Aorta (tissue), 5 donors: Measurements from ENCODE around the gene PDE1C. TPM values are rescaled to one million over a fixed set of nuclear protein-coding genes. Genes with fewer than 3 reads are reported as not detected.

ENCODE experiments used
- ATAC-seq: fragments of 200-7000 bp; cut with Tn5 transposase; one replicate; pipeline ENCODE4 v1.9.1; 2022; ENCODE audit warnings: moderate library complexity; ENCODE audit not compliant: low FRiP score
- DNase-seq, 2 donors: peaks; one replicate each; pipeline ENCODE4 v3.0.0-alpha.2; 2020
- H3K27ac ChIP-seq, 2 donors: one replicate each; pipeline ENCODE4 v1.5.1; 2013; ENCODE audit warnings: low read length in 2 of 2, mild to moderate bottlenecking in 2 of 2, moderate library complexity in 2 of 2, control low read depth in 1 of 2, inconsistent platforms in 1 of 2, low read depth in 1 of 2
- H3K27me3 ChIP-seq, 2 donors: one replicate each; pipeline ENCODE4 v1.6.1; 2013; ENCODE audit warnings: control low read depth in 1 of 2, low read length in 1 of 2, mild to moderate bottlenecking in 1 of 2, moderate library complexity in 1 of 2; ENCODE audit not compliant: insufficient read depth in 2 of 2, control insufficient read depth in 1 of 2
- H3K36me3 ChIP-seq, 2 donors: one replicate each; pipeline ENCODE4 v1.6.1; 2013; ENCODE audit warnings: control low read depth in 1 of 2, low read length in 1 of 2, mild to moderate bottlenecking in 1 of 2; ENCODE audit not compliant: insufficient read depth in 2 of 2, control insufficient read depth in 1 of 2
- H3K4me1 ChIP-seq, 2 donors: one replicate each; pipeline ENCODE4 v1.6.1; 2013; ENCODE audit warnings: low read length in 2 of 2, control low read depth in 1 of 2, mild to moderate bottlenecking in 1 of 2, moderate library complexity in 1 of 2; ENCODE audit not compliant: insufficient read depth in 2 of 2, control insufficient read depth in 1 of 2
- H3K4me3 ChIP-seq, 2 donors: one replicate each; pipeline ENCODE4 v1.5.1; 2013; ENCODE audit warnings: low read length in 2 of 2, control low read depth in 1 of 2, mild to moderate bottlenecking in 1 of 2
- H3K9me3 ChIP-seq: one replicate; pipeline ENCODE4 v1.6.1; 2013; ENCODE audit warnings: mild to moderate bottlenecking, low read length; ENCODE audit not compliant: control insufficient read depth
- WGBS, 2 donors: extraction: QIAGEN DNeasy Blood & Tissue Kit; methylation state at CpG; one replicate each; pipeline ENCODE4 v1.1.7; 2013; 5-methylcytosine and 5-hydroxymethylcytosine counted together
- intact Hi-C, 2 donors: fragments of 100-400 bp; cut with DNase I; formaldehyde crosslinking; loops; one replicate each; pipeline versions ENCODE4 v1.14.2 to v1.15.0; 2022
- polyA plus RNA-seq, 2 donors: library from polyadenylated mRNA; stranded (reverse); fragments of 200-250 nt; gene quantifications; one replicate each; pipeline ENCODE4 v1.2.3, GENCODE V29; 2013
- total RNA-seq, 2 donors: library from RNA; stranded (reverse); fragmentation: NEBNext Ultra II Directional; extraction: Animal tissue kit (Norgen Biotek cat#: 25700); gene quantifications; one replicate each; pipeline ENCODE4 v1.2.1, GENCODE V29; 2021
- donor health status: healthy with polysubstance abuse.
- donor health status: Bipolar disorder and iron deficiency.
- donor health status: DM: no; HTN: no; CAD: no.
- donor health status: DM: no; HTN: no; CAD: no.
- donor health status: DM: yes; HTN: yes; CAD: no.

PDE1C gene
- total and polyA plus RNA-seq, 4 donors, result 0.84 to 7.1 (median 4.6) TPM

- DNase-seq (no peak), ATAC-seq (no peak)
- intact Hi-C loops, result no loop called here
- H3K4me3 ChIP-seq, result no peak overlapping the region
- H3K27ac ChIP-seq, result no peak overlapping the region
- no peaks in the 10 kb centered on the region for H3K27me3 ChIP-seq
- no peaks in the 10 kb centered on the region for H3K9me3 ChIP-seq
- no peaks in the 10 kb centered on the region for H3K4me1 ChIP-seq
- no peaks in the 10 kb centered on the region for H3K36me3 ChIP-seq
Observed at GRCh38 chr7:32045228-32045627, 25.0 kb downstream of the PDE1C start.

DNA sequence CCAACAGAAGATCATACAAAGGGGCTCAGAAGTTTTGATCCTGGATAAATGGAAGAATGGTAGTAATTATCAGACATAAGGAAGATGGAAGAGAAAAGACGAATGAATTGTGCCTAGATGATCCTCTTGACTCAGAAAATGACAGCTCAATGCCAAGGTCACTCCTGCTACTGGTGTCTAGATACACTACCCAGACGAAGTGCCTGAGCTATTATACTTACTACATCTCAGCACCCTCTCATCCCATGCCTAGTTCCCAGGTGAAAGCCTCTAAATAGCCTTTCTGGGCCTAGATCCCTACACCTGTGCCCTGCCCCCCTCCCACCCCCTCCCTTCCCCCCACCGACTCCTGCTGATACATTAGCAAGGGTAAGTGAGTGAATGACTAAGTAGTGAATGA lies 25.5 kb downstream of the PDE1C start:
- WGBS, 2 donors, result 65 to 72% methylated on average over 3 of the region's 3 CpGs

DNA sequence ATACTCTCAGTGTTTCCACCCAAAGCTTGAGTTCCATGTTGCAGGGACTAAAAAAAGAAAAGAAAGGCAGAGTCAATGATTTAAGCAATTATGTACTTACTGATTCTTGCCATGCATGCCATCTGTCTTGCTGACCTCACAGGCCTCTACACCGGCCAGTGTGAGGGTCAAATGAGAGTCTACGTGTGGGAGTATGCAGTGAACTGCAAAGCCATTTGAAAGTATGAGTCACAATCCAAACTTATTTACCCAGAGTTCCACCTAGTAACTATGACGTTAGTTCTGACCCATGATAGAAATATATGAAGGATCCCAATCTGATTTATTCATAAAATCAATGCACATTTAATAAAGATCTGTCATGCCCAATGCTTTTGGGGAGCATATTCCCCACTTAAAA lies 26.5 kb downstream of the PDE1C start:
- WGBS, 2 donors, result 43 to 45% methylated on average over 3 of the region's 3 CpGs
- no peak for DNase-seq
- Histone ChIP-seq H3K27ac (no peak overlapping the region), H3K27me3 (no peaks in the 10 kb centered on the region), H3K36me3 (no peaks in the 10 kb centered on the region), H3K4me1 (no peaks in the 10 kb centered on the region), H3K4me3 (no peak overlapping the region), H3K9me3 (no peaks in the 10 kb centered on the region)
- no peak for ATAC-seq
- intact Hi-C loops, result no loop called here

More for the DNA sequence above, 25.5 kb downstream of the PDE1C start:
- intact Hi-C loops, result no loop called here
- Histone ChIP-seq H3K4me3 (no peak overlapping the region), H3K36me3 (no peaks in the 10 kb centered on the region), H3K27ac (no peak overlapping the region), H3K4me1 (no peaks in the 10 kb centered on the region), H3K9me3 (no peaks in the 10 kb centered on the region), H3K27me3 (no peaks in the 10 kb centered on the region)
- DNase-seq, result no peak
- no peak for ATAC-seq

- DNase-seq (no peak), ATAC-seq (no peak)
- Histone ChIP-seq H3K27me3 (no peaks in the 10 kb centered on the region), H3K4me3 (no peak overlapping the region), H3K4me1 (no peaks in the 10 kb centered on the region), H3K36me3 (no peaks in the 10 kb centered on the region), H3K27ac (no peak overlapping the region), H3K9me3 (no peaks in the 10 kb centered on the region)
- intact Hi-C loops, result no loop called here
- WGBS, 2 donors, result 84% methylated on average over 5 of the region's 5 CpGs
Observed at GRCh38 chr7:32042900-32043299, 27.3 kb downstream of the PDE1C start.

- Histone ChIP-seq H3K4me3 (no peak overlapping the region), H3K9me3 (no peaks in the 10 kb centered on the region), H3K27me3 (no peaks in the 10 kb centered on the region), H3K36me3 (no peaks in the 10 kb centered on the region), H3K27ac (no peak overlapping the region), H3K4me1 (no peaks in the 10 kb centered on the region)
- DNase-seq, result no peak
- intact Hi-C loops, result no loop called here
- ATAC-seq, result no peak
- 64 to 67% methylated on average over 6 of the region's 6 CpGs for WGBS, 2 donors
Observed at GRCh38 chr7:32039000-32039756, 31.0 kb downstream of the PDE1C start.

GRCh38 chr7:32037650-32038198 lies 32.5 kb downstream of the PDE1C start:
- Histone ChIP-seq H3K36me3 (no peaks in the 10 kb centered on the region), H3K4me3 (no peak overlapping the region), H3K27ac (no peak overlapping the region), H3K27me3 (no peaks in the 10 kb centered on the region), H3K9me3 (no peaks in the 10 kb centered on the region), H3K4me1 (no peaks in the 10 kb centered on the region)
- ATAC-seq (no peak), DNase-seq (no peak)
- intact Hi-C loops, result no loop called here

GRCh38 chr7:32036557-32036956 lies 33.6 kb downstream of the PDE1C start:
- no peaks in the 10 kb centered on the region for H3K9me3 ChIP-seq
- H3K4me1 ChIP-seq, result no peaks in the 10 kb centered on the region
- 66 to 69% methylated on average over 2 of the region's 2 CpGs for WGBS, 2 donors
- intact Hi-C loops, result no loop called here
- DNase-seq (no peak), ATAC-seq (no peak)
- H3K27ac ChIP-seq, result no peak overlapping the region
- H3K27me3 ChIP-seq, result no peaks in the 10 kb centered on the region
- no peaks in the 10 kb centered on the region for H3K36me3 ChIP-seq
- no peak overlapping the region for H3K4me3 ChIP-seq

DNA sequence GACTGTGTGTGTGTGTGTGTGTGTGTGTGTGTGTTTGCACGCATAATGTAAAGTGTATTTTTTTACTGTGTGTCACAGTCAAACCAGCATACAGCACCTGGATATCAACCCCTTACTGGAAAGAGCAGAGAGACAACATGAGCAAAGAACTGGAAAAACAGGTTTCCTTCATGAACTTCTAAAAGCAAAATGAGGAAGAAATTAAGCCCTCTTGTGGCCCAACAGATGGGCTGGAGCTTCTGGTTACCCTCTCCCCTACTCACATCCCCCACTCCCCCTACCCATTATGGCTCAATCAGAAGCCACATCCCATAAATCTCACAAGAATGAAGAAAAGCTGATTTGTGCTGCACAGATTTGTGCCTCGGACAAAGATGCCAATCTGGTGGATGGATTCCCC lies 36.2 kb downstream of the PDE1C start:
- 74 to 75% methylated on average over 2 of the region's 2 CpGs for WGBS, 2 donors

GRCh38 chr7:32033006-32033405 lies 37.2 kb downstream of the PDE1C start:
- intact Hi-C loops, result no loop called here
- Histone ChIP-seq H3K9me3 (no peaks in the 10 kb centered on the region), H3K27ac (no peak overlapping the region), H3K4me3 (no peak overlapping the region), H3K36me3 (no peaks in the 10 kb centered on the region), H3K4me1 (no peaks in the 10 kb centered on the region), H3K27me3 (no peaks in the 10 kb centered on the region)
- no peak for ATAC-seq
- no peak for DNase-seq
- WGBS, 2 donors, result 85 to 88% methylated on average over 3 of the region's 3 CpGs

More for the DNA sequence above, 36.2 kb downstream of the PDE1C start:
- Histone ChIP-seq H3K27me3 (no peaks in the 10 kb centered on the region), H3K4me3 (no peak overlapping the region), H3K27ac (no peak overlapping the region), H3K4me1 (no peaks in the 10 kb centered on the region), H3K9me3 (no peaks in the 10 kb centered on the region), H3K36me3 (no peaks in the 10 kb centered on the region)
- no peak for DNase-seq
- intact Hi-C loops, result no loop called here
- no peak for ATAC-seq
